Cardiac muscle cell (in vitro differentiated cells and primary cell): Measurements from ENCODE around the gene SLC17A1. TPM values are rescaled to one million over a fixed set of nuclear protein-coding genes. Genes with fewer than 3 reads are reported as not detected.

ENCODE experiments used
- DNase-seq, 2 donors: peaks; one replicate each; pipeline versions ENCODE4 v3.0.0 to v3.0.0-alpha.2; 2010 to 2017; ENCODE audit warnings: low read depth in 1 of 2, low spot score in 1 of 2
- H3K27ac ChIP-seq: fragments of 200-600 bp; sonication (generic); 2 replicates; pipeline ENCODE4 v1.5.1; 2016
- H3K27me3 ChIP-seq: fragments of 200-600 bp; sonication (generic); 2 replicates; pipeline ENCODE4 v1.6.0; 2016; ENCODE audit warnings: control low read depth
- H3K36me3 ChIP-seq: fragments of 200-600 bp; sonication (generic); 2 replicates; pipeline ENCODE4 v1.5.1; 2016; ENCODE audit warnings: control low read depth
- H3K4me1 ChIP-seq: fragments of 200-600 bp; sonication (generic); 2 replicates; pipeline ENCODE4 v1.8.1; 2017; ENCODE audit warnings: low read depth, mild to moderate bottlenecking, mixed run types
- H3K4me3 ChIP-seq: fragments of 200-600 bp; sonication (generic); 2 replicates; pipeline ENCODE4 v1.5.1; 2016; ENCODE audit warnings: mild to moderate bottlenecking
- H3K9me3 ChIP-seq: fragments of 200-600 bp; sonication (generic); 2 replicates; pipeline ENCODE4 v1.5.1; 2017; ENCODE audit warnings: low read depth, mild to moderate bottlenecking, control low read depth
- polyA plus RNA-seq: library from polyadenylated mRNA; unstranded; fragments of >200 nt; fragmentation: Nextera tagmentation; extraction: Ambion mirVana; gene quantifications from 2 replicates; pipeline ENCODE4 v1.2.1, GENCODE V29; 2016
- total RNA-seq: library from RNA; depleted of rRNA; stranded (reverse); fragments of >200 nt; gene quantifications from 2 replicates; pipeline ENCODE4 v1.2.3, GENCODE V29; 2016
- TF ChIP-seq, protein P1 (sequence below): IDR thresholded peaks from 2 replicates; pipeline ENCODE4 v1.5.1; 2012; ENCODE audit warnings: low read depth, mild to moderate bottlenecking, low read length

The SLC17A1 gene
- total and polyA plus RNA-seq, 2 experiments from 2014 or later, result not detected

DNA sequence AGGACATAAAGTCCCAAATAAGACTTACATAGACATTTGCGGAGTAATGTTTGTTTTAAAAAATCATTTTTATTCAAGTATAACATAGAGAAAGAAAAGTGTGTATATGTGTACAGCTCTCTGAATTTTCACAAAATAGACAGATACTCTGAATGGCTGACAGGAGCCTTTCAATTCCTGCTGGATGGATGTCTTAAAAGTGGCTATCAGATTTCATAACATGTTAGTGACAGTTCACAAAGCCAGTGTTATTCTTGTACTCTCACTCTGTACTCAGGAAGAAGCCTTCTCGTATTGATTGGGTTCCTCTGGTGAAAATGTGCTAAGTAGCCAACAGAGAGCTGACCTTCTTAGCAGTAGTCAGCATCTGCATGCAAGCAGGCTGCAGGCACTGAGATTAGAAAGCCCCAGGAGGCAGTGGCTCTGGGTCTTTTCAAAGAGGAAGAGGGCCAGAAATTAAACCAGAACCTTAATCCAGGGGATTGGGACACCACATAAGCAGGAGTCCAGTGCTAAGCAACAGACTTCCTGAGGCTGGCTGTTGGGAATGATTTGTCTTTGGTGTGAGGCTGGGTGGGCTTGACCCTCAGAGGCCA is 57.6 kb downstream of the SLC17A1 start:
- Histone ChIP-seq H3K9me3 (no peaks in the 10 kb centered on the region), H3K4me3 (no peak overlapping the region), H3K27me3 (no peaks in the 10 kb centered on the region), H3K4me1 (no peaks in the 10 kb centered on the region), H3K27ac (no peak overlapping the region), H3K36me3 (no peaks in the 10 kb centered on the region)
- DNase-seq, result peak in 1 of 2 donors; percentile 11
- TF ChIP-seq, protein P1, sequence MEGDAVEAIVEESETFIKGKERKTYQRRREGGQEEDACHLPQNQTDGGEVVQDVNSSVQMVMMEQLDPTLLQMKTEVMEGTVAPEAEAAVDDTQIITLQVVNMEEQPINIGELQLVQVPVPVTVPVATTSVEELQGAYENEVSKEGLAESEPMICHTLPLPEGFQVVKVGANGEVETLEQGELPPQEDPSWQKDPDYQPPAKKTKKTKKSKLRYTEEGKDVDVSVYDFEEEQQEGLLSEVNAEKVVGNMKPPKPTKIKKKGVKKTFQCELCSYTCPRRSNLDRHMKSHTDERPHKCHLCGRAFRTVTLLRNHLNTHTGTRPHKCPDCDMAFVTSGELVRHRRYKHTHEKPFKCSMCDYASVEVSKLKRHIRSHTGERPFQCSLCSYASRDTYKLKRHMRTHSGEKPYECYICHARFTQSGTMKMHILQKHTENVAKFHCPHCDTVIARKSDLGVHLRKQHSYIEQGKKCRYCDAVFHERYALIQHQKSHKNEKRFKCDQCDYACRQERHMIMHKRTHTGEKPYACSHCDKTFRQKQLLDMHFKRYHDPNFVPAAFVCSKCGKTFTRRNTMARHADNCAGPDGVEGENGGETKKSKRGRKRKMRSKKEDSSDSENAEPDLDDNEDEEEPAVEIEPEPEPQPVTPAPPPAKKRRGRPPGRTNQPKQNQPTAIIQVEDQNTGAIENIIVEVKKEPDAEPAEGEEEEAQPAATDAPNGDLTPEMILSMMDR, result no peak

DNA sequence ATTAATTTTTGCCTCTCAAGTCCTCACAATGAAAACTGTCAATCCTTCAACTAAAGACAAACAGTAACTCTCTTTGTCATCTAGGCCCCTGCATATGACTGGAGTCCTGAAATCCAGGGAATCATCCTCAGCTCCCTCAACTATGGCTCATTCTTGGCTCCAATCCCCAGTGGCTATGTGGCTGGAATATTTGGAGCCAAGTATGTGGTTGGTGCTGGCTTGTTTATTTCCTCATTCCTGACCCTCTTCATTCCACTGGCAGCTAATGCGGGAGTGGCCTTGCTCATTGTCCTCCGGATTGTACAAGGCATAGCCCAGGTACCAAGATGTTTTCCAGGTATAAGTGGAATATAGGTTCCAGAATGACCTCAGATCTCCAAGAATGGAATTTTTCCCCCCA is 61.9 kb downstream of the SLC17A1 start:
- H3K4me3 ChIP-seq, result no peak overlapping the region
- no peaks in the 10 kb centered on the region for H3K27me3 ChIP-seq
- H3K9me3 ChIP-seq, result no peaks in the 10 kb centered on the region
- H3K27ac ChIP-seq, result no peak overlapping the region
- H3K4me1 ChIP-seq, result no peaks in the 10 kb centered on the region
- TF ChIP-seq, protein P1, result no peak
- peak in 1 of 2 donors; percentile 51 for DNase-seq
- no peaks in the 10 kb centered on the region for H3K36me3 ChIP-seq

DNA sequence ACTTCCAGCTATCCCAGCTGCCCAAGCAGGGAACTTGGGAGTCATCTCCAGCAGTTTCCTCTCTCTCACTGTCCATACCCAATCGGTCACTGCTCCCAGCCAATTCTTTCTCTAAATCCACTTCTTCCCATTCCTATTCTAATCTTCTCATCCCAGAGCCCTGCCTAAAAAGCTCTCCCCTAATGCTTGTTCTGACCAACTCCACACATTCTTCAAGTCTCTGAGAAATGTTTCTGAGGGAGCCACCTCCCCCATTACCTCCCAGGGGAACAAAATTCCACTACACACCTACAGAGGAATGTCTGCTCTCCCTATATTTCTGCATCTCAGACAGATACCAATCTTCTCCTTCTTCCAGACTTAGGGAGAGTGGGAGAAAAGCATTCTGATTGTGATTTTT is 63.3 kb downstream of the SLC17A1 start:
- no peak overlapping the region for H3K27ac ChIP-seq

DNA sequence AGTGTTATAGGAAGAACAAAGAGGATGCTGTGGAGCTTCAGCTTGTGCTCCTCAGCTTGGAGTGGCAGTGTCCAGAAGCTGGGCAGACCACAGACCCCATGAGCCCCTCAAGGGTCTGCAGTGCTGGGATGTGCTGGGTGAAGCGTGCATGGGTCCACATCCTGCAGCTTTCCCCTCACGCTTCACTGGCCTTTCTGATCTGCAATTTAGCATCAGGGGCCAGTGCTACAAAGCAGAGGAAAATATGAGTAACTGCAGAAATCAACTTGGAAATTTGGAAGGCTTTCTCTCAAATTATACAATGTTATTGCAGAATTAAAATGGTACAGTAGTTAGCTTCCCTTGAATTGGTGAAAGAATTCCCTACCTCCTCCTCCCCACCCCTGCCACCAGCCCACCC is 67.2 kb downstream of the SLC17A1 start:
- no peak overlapping the region for H3K27ac ChIP-seq
- no peak overlapping the region for H3K4me3 ChIP-seq
- H3K27me3 ChIP-seq, result no peaks in the 10 kb centered on the region
- DNase-seq, result no peak
- H3K4me1 ChIP-seq, result no peaks in the 10 kb centered on the region
- no peaks in the 10 kb centered on the region for H3K9me3 ChIP-seq
- TF ChIP-seq, protein P1, result no peak
- no peaks in the 10 kb centered on the region for H3K36me3 ChIP-seq

More for the DNA sequence above, 63.3 kb downstream of the SLC17A1 start:
- Histone ChIP-seq H3K9me3 (no peaks in the 10 kb centered on the region), H3K4me1 (no peaks in the 10 kb centered on the region), H3K27me3 (no peaks in the 10 kb centered on the region), H3K4me3 (no peak overlapping the region), H3K36me3 (no peaks in the 10 kb centered on the region)
- DNase-seq, result no peak
- TF ChIP-seq, protein P1, result no peak

DNA sequence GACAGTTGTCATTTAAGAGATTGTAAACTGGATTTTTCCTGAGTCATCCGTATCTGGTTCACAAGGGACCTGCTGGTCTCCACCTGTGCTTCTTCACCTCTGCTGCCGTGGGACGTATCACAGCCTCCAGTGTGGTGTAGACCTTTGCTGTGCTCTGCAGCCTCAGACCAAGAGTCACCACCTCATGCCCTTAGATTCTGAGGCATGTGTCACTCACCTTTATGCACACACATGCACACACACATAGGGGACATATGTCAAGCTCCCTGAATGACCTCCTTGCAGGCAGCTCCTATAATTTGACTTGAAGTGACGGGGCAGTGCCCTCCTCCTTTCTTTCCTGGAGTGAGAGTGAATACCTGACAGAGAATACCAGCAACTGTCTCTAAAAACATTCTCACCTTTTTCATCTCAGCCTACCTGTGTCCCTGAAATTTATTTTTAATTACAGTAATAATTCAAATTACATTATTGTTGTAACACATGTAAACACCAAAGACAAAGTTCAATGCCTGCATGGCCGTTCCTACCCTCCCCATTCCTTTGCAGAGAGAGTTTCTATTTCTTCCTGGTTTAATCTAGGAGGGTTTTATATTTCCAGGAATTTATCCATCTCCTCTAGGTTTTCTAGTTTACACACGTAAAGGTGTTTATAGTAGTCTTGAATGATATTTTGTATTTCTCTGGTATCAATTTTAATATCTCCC is 73.8 kb downstream of the SLC17A1 start:
- Histone ChIP-seq H3K27ac (no peak overlapping the region), H3K27me3 (peaks cover 3% of the 10 kb centered on the region), H3K4me1 (no peaks in the 10 kb centered on the region), H3K9me3 (no peaks in the 10 kb centered on the region), H3K4me3 (no peak overlapping the region), H3K36me3 (no peaks in the 10 kb centered on the region)
- DNase-seq, result no peak
- TF ChIP-seq, protein P1, result no peak
